HG03442 (cell line): ENCODE data around the gene LHPP.
A peak's percentile ranks its signal among the peaks of the same experiment; 100 is the strongest.
"Not testable (repeated sequence)": the region's sequence is repeated elsewhere in the genome, so short reads cannot be mapped to it uniquely, and the experiment has no call there.

Source experiments
- ATAC-seq: cut with Tn5 transposase; IDR thresholded peaks from one replicate; pipeline ENCODE4 v1.9.1; 2021; ENCODE audit warnings: mild to moderate bottlenecking, moderate library complexity; ENCODE audit not compliant: unreplicated experiment

Gene LHPP

GRCh38 chr10:124461642-124462347 is at the start of gene LHPP:
LHPP (plus strand) TSS chr10:124461823; CDS start chr10:124461863, 40 bp downstream.
- ATAC-seq, result peak; percentile 92

GRCh38 chr10:124414076-124414475 is 47.5 kb upstream of the LHPP start:
- no peak for ATAC-seq

GRCh38 chr10:124415210-124415609 is 46.4 kb upstream of the LHPP start:
- ATAC-seq, result no peak

- no peak for ATAC-seq
Measured at GRCh38 chr10:124416733-124417132, 44.9 kb upstream of the LHPP start.

- peak; percentile 23 for ATAC-seq
Measured at GRCh38 chr10:124417895-124418725, 43.5 kb upstream of the LHPP start.

- peak; percentile 96 for ATAC-seq
Measured at GRCh38 chr10:124418726-124419501, 42.7 kb upstream of the LHPP start, which contains the start of gene OAT. OAT (minus strand) TSS chr10:124418923; CDS start chr10:124412171, 6,752 bp downstream.

GRCh38 chr10:124419635-124420034 is 42.0 kb upstream of the LHPP start:
- ATAC-seq, result no peak

GRCh38 chr10:124420254-124420653 is 41.4 kb upstream of the LHPP start:
- no peak for ATAC-seq

- ATAC-seq, result no peak
Measured at GRCh38 chr10:124422742-124423141, 38.9 kb upstream of the LHPP start.

- no peak for ATAC-seq
Measured at GRCh38 chr10:124423813-124424212, 37.8 kb upstream of the LHPP start.

- ATAC-seq, result no peak
Measured at GRCh38 chr10:124425227-124425962, 36.2 kb upstream of the LHPP start.

GRCh38 chr10:124428207-124428777 is 33.3 kb upstream of the LHPP start:
- ATAC-seq, result no peak

- ATAC-seq, result no peak
Measured at GRCh38 chr10:124429576-124429975, 32.0 kb upstream of the LHPP start.

GRCh38 chr10:124430077-124430476 is 31.5 kb upstream of the LHPP start:
- no peak for ATAC-seq

- ATAC-seq, result no peak
Measured at GRCh38 chr10:124433461-124433860, 28.2 kb upstream of the LHPP start.

- not testable (repeated sequence) for ATAC-seq
Measured at GRCh38 chr10:124435683-124436082, 25.9 kb upstream of the LHPP start.

- peak; percentile 75 for ATAC-seq
Measured at GRCh38 chr10:124436191-124436638, 25.4 kb upstream of the LHPP start.

GRCh38 chr10:124441694-124442093 is 19.9 kb upstream of the LHPP start:
- not testable (repeated sequence) for ATAC-seq

GRCh38 chr10:124446830-124447750 is 14.5 kb upstream of the LHPP start:
- ATAC-seq, result no peak
